A673 (cell line): ENCODE results near the gene ZNF490.

Experiments used
- CTCF ChIP-seq: fragments of 300-800, 200-600 bp; sonication (generic); conservative IDR thresholded peaks from 2 replicates; pipeline ENCODE4 v1.5.1; 2017; ENCODE audit warnings: low read depth, mild to moderate bottlenecking, antibody characterized with exemption, low read length, moderate library complexity, mixed read lengths
- EZH2 ChIP-seq: fragments of 200-600 bp; sonication (generic); IDR thresholded peaks from 2 replicates; pipeline ENCODE4 v1.6.1; 2017; ENCODE audit warnings: borderline replicate concordance, low read depth, mild to moderate bottlenecking, mixed read lengths, antibody characterized with exemption, low read length; ENCODE audit not compliant: poor library complexity, severe bottlenecking

- no peak for TF ChIP-seq CTCF
- no peak for TF ChIP-seq EZH2
These were observed 26.0 kb upstream of the ZNF490 start for GRCh38 chr19:12636631-12637030.
